HG03432 (cell line): ENCODE measurements around the gene NFIC.
"Not testable (repeated sequence)": the region's sequence is repeated elsewhere in the genome, so short reads cannot be mapped to it uniquely, and the experiment has no call there.

Experiments used
- ATAC-seq: cut with Tn5 transposase; IDR thresholded peaks from one replicate; pipeline ENCODE4 v1.9.1; 2021; ENCODE audit warnings: mild to moderate bottlenecking, moderate library complexity; ENCODE audit not compliant: unreplicated experiment

The NFIC gene

DNA sequence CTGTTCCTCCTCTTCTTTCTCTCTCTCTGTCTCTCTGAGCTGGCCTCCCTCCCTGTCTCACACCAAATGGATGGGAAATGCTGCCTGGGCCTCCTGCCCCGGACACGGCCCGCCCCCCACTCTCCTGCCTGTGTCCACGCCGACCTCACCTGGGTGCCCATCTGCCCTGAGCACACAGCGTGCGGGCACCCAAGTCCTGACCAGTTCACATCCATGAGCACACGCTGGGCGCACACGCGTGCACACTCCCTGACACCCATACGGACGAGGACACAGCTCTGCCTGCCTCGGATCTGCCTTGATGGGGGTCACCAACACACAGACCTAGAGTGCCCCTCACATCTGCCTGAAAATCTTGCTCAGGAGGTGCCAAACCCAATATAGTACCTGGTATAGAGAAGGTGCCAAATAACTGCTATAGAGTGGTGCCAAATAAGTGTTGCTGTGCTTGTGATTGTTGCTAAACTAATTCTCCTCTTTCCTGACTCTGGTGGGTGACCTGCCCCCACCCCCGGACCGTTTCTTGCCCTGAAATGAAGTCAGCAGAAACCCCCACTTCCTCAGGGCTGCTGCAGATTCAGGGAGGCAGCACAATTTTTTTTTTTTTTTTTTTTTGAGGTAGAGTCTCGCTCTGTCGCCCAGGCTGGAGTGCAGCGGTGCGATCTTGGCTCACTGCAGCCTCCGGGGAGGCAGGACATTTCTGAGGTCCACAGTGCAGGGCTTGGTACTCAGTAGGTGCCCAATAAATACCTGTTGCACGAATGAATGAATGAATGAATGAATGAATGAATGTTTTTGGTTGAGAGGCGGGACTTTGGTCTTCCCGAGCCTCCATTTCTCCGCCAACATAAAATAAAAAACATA is 4.6 kb downstream of the NFIC start:
- ATAC-seq = no peak

- ATAC-seq = no peak
Observed at GRCh38 chr19:3372413-3372812, 6.0 kb downstream of the NFIC start.

DNA sequence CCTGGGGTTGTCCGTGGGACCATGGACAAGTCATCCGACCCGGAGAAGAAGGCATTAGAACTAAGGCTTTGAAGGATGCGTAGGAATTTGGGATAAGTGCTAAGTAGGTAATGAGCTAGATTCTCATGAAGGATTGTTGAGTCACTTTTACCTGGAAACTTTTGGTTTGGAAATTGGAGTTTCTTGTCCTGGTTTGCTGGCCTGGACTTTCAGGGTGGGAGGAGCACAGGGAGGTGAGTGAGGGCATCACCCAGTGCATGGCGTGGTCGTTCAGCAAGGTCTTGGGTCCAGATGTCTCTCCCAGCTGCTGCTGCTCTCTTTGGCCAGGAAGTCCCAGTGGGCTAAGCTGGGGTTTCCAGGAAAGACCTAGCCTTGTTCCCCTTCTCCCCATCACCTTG is 7.6 kb downstream of the NFIC start:
- ATAC-seq = no peak

GRCh38 chr19:3374369-3375112 is 8.2 kb downstream of the NFIC start:
- no peak for ATAC-seq

DNA sequence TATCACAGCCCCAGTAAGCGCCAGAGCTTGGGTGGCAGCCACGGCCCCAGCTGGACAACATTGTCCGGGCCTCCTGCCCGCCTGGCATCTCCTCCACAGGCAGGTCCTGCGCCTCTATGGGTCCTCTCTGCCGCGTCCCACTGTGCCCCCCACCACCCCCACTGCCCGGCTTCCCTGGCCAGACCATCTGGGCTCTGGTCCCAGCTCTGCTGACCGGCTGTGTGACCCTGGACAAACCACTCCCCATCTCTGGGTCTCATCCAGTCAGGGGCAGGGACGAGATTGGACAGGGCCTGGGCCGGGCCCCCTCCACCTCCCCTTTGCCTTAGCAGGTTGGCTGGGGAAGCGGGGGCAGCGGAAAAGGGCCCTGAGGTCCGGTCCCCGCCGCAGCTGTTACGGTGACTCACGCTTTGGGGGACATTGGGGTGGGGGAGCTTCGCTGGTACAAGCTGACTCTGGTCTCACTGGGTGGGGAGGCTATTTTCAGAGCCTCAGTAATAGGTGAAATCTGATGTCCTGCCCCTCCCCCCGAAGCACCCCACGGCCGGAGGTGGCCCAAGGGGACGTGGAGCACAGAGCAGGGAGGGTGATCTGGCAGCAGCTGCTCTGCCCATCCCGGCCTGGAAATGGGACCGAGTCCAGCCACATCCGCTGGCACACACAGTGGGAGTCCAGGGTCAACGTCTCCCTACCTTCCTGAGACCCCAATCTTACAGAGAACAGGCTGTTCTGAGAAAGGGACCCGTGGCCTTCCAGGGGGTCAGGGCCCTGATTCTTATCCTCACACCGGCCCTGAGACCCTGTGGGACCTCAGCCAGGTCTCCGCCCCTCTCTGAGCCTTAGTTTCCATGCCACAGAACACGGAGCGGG is 9.1 kb downstream of the NFIC start:
- no peak for ATAC-seq

GRCh38 chr19:3376091-3376455 is 9.7 kb downstream of the NFIC start:
- ATAC-seq = not testable (repeated sequence)

- no peak for ATAC-seq
Observed at GRCh38 chr19:3378352-3379150, 12.2 kb downstream of the NFIC start.

DNA sequence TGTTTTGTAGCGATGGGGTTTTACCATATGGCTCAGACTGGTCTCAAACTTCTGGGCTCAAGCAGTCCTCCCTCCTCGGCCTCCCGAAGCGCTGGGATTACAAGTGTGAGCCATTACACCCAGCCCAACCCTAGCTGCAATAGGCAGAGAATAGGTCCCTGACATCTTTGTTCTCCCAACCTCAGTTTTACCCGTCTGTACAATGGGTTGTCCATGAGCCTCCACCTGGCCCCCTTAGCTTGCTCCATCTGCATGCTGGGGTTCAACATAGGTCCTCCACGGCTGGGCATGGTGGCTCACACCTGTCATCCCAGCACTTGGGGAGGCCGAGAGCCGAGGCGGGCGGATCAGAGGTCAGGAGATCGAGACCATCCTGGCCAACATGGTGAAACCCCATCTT is 14.4 kb downstream of the NFIC start:
- no peak for ATAC-seq

- no peak for ATAC-seq
Observed at GRCh38 chr19:3381701-3382372, 15.5 kb downstream of the NFIC start.

- ATAC-seq = no peak
Observed at GRCh38 chr19:3382460-3383100, 16.2 kb downstream of the NFIC start.

DNA sequence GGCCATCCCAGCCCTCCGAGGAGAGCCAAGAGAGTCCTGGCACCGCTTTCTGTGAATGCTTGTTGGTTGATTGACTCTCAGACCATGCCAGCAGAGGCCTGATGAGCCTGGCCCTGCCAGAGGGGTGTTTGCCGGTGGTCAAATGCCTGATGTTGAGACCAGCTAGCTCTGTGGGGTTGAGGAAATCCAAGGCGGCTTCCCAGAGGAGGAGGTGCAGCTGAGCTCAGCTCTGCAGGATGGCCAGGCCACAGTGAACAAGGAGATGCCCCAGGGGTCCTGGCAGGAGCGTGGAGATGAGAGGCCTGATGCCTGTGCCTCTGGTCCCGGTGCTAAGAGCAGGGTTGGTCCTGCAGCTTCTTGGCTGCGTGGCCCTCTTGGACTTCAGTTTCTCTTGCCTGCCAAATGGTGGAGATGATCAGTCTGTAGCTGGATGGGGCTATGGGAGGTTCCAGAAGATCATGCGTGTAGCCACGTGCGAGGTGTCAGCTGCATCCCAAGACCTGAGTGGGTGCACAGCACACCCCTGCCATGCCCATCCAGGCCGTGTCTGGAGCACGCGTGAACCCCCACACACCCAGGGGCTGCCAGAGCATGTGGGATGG is 16.8 kb downstream of the NFIC start:
- ATAC-seq = no peak

- ATAC-seq = no peak
Observed at GRCh38 chr19:3386447-3387234, 20.3 kb downstream of the NFIC start.

DNA sequence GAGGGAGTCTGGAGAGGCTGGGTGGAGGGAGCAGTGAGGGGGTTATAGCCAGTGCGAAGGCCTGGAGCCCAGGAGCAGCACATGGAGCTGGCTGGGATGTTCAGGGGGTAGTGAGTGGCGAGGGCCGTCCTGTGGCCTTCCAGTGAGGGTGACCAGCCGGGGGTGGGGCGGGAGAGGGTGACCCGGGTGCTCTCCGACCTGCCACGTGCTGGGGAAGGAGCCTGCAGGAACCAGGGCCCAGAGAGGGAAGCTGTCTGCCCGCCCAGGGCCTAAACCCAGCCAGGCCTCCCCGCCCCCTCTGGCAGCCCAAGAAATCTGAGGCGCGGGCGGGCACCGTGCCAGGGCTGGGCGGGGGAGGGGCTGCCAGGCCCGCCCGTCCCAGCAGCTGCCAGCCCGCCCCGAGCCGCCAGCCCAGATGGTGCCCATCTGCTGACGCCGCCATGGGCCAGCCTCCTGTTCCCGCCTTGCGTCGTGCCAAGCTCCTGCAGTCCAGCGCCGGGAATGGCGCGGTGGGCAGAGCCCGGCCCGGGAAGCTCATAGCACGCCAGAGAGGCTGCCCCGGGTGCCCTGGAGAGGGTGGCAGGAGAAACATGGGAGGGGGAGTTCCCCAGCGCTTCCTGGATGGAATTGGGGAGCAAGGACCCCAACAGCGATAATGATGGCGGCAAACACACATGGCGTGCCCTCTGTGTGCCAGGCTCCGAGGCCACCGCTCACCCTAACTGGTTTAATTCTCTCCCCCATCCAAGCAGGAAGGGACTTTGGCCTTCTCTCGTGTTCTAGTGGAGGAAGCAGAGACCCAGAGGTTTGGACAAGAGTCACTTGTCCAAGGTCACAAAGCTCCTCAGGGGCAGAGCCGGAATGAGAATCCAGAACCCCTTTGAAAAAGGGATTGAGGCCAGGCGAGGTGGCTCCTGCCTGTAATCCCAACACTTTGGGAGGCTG is 21.5 kb downstream of the NFIC start:
- ATAC-seq = no peak

- no peak for ATAC-seq
Observed at GRCh38 chr19:3389446-3389778, 23.0 kb downstream of the NFIC start.

DNA sequence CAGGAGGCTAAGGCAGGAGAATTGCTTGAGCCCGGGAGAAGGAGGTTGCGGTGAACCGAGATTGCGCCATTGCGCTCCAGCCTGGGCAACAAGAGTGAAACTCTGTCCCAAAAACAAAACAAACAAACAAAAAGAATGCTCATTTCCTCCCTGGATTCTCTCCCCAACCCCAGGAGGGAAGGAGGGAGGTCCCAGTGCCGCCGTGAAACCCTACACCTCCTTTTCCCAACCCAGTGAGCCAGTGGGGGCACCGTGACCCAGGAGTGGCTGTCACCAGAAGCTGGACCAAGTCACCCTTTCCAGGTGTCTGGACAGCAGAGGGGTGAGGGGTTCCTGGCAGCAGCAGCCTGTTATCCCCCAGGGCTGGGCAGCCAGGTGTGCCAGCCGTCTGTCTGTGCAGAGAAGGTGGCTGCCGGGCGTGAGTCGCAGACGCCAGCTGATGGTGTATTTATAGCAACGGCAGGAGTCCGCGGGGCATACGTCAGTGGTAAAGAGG is 23.5 kb downstream of the NFIC start:
- ATAC-seq = no peak

- ATAC-seq = not testable (repeated sequence)
Observed at GRCh38 chr19:3391911-3392310, 25.5 kb downstream of the NFIC start.

GRCh38 chr19:3392480-3392879 is 26.1 kb downstream of the NFIC start:
- no peak for ATAC-seq
